Activated T-cell treated with anti-CD3 and anti-CD28 coated beads, Interleukin-2, amount 50 U/mL, for 4 hours (primary cell): ENCODE data around the gene DMXL1. TPM values are rescaled to one million over a fixed set of nuclear protein-coding genes. Genes with fewer than 3 reads are reported as not detected.
A peak's percentile ranks its signal among the peaks of the same experiment; 100 is the strongest.
"Not testable (repeated sequence)": the region's sequence is repeated elsewhere in the genome, so short reads cannot be mapped to it uniquely, and the experiment has no call there.

Experiments
- ATAC-seq, 2 donors: fragments of 200-7000 bp; cut with Tn5 transposase; one replicate each; pipeline ENCODE4 v1.10.0; 2021
- DNase-seq: peaks from one replicate; pipeline ENCODE4 v3.0.0-alpha.2; 2020
- H3K27me3 Mint-ChIP-seq: one replicate; pipeline ENCODE4 v1.8.0; 2021; ENCODE audit warnings: low read depth, mixed read lengths
- H3K36me3 Mint-ChIP-seq: one replicate; pipeline ENCODE4 v1.8.0; 2022; ENCODE audit warnings: mixed read lengths; ENCODE audit not compliant: insufficient read depth
- H3K4me1 Mint-ChIP-seq: one replicate; pipeline ENCODE4 v1.8.0; 2021; ENCODE audit warnings: low read depth, mixed read lengths
- H3K4me3 Mint-ChIP-seq: one replicate; pipeline ENCODE4 v1.8.0; 2021; ENCODE audit warnings: mild to moderate bottlenecking, moderate library complexity, mixed read lengths
- H3K9me3 Mint-ChIP-seq: one replicate; pipeline ENCODE4 v1.8.0; 2021; ENCODE audit warnings: mixed read lengths
- total RNA-seq, 3 donors: library from RNA; stranded (reverse); gene quantifications; one replicate each; pipeline ENCODE4 v1.2.1, GENCODE V29; 2021

DMXL1 gene
- total RNA-seq, 3 donors from 2014 or later, result 16.0 to 27.5 (median 18.7) TPM

DNA sequence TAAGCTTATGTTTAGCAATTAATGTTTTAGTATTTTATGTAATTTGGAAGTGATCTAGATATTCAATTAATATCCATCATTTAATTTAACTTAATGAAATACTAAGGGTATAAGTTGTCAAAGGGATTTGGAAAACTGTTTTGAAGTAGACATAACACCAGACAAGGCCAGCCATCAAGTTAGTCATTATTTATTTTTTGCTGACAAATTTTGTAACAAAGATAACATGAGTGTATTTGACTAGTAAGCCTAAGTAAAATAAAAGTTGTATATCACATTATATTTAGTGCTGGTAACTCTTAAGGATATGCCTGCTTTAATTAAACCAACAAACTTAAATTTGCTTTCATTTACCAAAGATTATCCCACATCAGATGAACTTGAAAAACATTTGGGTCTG lies 159.1 kb downstream of the DMXL1 start:
- Mint-ChIP-seq H3K36me3 (peaks cover 23% of the 10 kb centered on the region), H3K27me3 (no peaks in the 10 kb centered on the region), H3K4me1 (peaks cover 7% of the 10 kb centered on the region), H3K9me3 (no peaks in the 10 kb centered on the region), H3K4me3 (no peak overlapping the region)
- DNase-seq, result no peak
- no peak for ATAC-seq

DNA sequence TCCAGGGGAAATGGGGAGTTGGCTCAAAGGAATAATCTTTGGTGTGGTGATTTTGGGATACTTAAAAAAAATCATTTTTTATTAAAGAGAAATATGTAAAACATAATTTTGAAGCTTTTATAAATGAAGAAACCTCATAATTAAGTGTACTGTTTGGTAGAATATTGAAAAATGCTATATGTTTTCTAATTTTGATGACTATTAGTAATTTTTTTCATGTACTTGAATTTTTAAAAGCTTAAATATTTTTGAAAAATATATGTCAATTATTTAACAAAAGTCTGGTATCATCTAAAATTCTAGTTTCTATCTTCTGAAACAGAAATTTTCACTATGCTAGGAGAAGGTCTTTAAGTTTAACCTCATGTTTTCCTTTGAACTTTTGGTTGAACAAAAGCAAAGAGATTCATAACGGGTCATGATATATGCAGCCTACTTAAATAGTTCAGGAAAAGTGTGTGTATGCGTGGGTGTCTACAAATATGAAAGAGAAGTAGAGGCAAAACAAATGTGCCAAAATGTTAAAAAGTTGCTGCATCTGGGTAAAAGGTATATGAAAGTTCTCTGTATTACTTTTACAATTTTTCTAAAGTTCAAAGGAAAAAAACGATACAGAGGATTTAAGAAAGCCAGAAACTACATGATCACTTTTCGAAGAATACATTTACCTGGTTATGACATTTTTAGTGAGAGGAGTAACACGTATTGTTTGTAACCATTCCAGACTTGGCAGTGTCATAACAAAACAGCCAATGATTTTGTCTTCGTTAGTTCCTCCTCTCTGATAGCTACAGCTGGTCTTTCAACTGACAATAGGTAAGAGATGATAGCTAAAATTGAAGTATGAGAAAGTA lies 167.6 kb downstream of the DMXL1 start:
- peaks cover 24% of the 10 kb centered on the region for H3K36me3 Mint-ChIP-seq
- ATAC-seq, result peak; percentile 55 to 73
- no peaks in the 10 kb centered on the region for H3K9me3 Mint-ChIP-seq
- H3K4me3 Mint-ChIP-seq, result no peak overlapping the region
- H3K27me3 Mint-ChIP-seq, result no peaks in the 10 kb centered on the region
- no peak for DNase-seq
- peaks cover 23% of the 10 kb centered on the region for H3K4me1 Mint-ChIP-seq

DNA sequence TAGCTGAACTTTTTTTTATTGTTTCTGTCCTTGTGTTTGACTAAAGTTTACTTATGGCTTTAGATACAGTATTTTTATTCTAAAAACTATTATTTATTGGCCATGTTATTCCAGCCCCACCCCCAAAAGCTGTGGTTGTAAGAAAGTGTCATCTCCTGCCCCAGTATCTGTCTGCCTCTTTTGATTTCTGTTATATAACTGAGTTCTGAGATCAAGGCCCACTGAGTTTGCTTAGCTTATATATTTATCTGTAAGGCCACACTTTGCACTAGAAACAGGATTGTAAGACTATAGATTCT lies 168.2 kb downstream of the DMXL1 start:
- ATAC-seq (no peak), DNase-seq (no peak)
- Mint-ChIP-seq H3K36me3 (peaks cover 21% of the 10 kb centered on the region), H3K27me3 (no peaks in the 10 kb centered on the region), H3K4me1 (peaks cover 23% of the 10 kb centered on the region), H3K9me3 (no peaks in the 10 kb centered on the region), H3K4me3 (no peak overlapping the region)

DNA sequence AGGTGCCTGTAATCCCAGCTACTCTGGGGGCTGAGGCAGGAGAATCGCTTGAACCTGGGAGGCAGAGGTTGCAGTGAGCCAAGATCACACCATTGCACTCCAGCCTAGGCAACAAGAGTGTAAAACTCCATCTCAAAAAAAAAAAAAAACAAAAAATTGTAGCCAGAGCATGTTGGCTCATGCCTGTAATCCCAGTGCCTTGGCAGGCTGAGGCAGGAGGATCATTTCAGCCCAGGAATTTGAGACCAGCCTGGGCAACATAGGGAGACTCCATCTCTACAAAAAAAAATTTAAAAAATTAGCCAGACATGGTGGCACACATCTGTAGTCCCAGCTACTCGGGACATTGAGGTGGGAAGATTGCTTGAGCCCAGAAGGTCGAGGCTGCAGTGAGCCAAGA lies 168.9 kb downstream of the DMXL1 start:
- not testable (repeated sequence) for H3K9me3 Mint-ChIP-seq, DNase-seq, H3K4me3 Mint-ChIP-seq, H3K27me3 Mint-ChIP-seq, ATAC-seq
- peaks cover 18% of the 10 kb centered on the region for H3K4me1 Mint-ChIP-seq
- H3K36me3 Mint-ChIP-seq, result peaks cover 16% of the 10 kb centered on the region

DNA sequence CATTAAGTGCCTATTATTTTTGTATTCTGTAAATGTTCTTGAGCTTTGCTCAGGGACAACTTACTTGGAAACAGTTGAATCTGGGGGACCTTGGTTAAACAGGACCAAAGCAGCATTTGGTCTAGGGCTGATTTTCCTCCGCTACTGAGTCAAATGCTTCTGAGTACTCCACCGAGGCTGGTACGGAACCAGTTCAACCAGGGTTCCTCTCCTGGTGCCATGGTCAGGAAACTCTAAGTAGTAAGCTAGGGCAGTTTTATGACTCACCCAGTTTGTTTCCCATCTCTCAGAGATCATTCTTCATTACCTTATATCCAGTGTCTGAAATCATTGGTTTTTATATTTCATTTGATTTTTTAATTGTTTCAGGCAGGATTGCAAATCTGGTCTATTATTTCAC lies 173.0 kb downstream of the DMXL1 start:
- Mint-ChIP-seq H3K36me3 (peaks cover 24% of the 10 kb centered on the region), H3K27me3 (no peaks in the 10 kb centered on the region), H3K4me3 (no peak overlapping the region), H3K9me3 (no peaks in the 10 kb centered on the region), H3K4me1 (peaks cover 5% of the 10 kb centered on the region)
- DNase-seq (no peak), ATAC-seq (no peak)

DNA sequence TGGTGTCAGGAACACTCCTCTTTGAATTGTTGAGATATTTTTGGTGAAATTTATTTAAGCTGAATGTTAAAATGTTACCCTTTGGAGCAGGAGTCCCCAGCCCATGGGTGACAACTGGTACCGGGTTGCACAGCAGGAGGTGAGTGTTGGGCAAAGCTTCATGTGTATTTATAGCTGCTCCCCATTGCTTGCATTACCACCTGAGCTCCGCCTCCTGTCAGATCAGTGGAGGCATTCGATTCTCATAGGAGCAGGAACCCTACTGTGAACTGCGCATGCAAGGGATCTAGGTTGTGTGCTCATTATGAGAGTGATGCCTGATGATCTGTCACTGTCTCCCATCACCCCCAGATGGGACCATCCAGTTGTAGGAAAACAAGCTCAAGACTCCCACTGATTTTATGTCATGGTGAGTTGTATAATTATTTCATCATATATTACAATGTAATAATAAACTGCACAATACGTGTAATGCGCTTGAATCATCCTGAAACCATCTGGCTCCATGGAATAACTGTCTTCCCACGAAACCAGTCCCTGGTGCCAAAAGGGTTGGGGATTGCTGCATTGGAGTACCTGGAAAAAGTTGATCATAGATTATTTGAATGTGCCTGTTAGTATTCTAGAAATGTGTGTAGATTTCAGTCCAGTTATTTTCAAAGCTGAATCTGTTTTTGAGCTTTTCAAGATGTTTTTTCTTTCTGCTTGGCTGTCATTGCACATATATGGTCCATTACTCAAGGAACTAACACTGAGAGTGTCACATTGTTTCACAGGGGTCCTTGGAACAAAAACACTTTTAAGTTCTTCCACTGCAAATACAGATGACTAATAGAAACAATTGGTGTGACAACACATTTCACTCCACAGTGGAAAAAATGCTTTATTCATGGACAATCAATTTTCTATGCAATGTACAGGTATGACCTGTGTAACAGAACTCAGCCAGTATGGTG lies 180.3 kb downstream of the DMXL1 start:
- DNase-seq (no peak), ATAC-seq (peak; percentile 32 to 46)
- Mint-ChIP-seq H3K27me3 (no peaks in the 10 kb centered on the region), H3K9me3 (peaks cover 12% of the 10 kb centered on the region), H3K36me3 (peaks cover 16% of the 10 kb centered on the region), H3K4me3 (no peak overlapping the region), H3K4me1 (peaks cover 6% of the 10 kb centered on the region)

DNA sequence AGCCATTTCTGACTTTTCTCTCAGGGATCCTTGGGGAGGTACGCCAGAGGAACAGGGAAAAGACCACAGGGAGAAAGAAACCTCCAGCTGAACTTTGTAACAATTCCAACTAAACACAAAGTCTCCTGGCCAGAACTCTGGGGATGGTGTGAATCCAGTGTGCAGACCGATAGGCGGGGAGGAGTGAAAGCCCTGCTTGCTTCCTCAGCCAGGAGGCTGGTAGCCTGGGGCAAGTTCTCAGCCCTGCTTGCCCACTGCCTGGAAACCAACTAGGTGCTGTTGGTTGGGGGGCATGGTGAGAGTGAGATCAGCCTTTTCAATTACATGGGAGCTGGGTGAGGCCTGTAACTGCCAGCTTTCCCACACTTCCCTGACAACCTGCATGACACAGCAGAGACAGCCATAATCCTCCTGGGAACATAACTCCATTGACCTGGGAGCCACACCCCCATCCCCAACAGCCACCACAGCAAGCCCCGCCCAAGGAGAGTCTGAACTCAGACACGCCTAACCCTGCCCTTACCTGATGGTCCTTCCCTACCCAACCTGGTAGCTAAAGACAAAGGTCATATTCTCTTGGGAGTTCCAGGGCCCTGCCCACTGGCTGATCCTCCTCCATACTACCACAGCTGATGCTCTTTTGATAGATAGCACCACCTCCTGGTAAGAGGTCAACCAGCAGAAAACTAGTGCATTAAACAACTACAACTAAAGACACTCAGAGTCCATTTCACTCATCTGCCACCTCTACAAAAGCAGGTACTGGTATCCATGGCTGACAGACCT lies 184.9 kb downstream of the DMXL1 start:
- H3K36me3 Mint-ChIP-seq, result peaks cover 8% of the 10 kb centered on the region
- DNase-seq, result no peak
- H3K4me3 Mint-ChIP-seq, result no peak overlapping the region
- peaks cover 35% of the 10 kb centered on the region for H3K9me3 Mint-ChIP-seq
- ATAC-seq, result no peak
- H3K4me1 Mint-ChIP-seq, result peaks cover 6% of the 10 kb centered on the region
- H3K27me3 Mint-ChIP-seq, result no peaks in the 10 kb centered on the region

DNA sequence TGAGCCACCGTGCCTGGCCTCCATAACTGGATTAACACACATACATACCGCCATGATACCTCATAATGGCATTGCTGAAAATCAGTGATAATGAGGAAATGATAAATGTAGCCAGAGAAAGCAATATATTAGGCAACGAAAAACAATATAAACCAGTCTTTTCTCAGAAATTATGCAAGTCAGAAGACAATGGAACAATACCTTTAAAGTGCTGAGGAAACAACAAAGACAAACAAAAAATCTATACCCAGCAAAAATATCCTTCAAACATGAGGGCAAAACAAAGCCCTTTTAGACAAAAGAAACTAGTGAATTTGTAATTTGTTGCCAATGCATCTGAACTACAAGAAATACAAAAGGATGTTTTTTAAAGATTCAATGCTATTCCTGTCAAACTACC lies 186.7 kb downstream of the DMXL1 start:
- DNase-seq (no peak), ATAC-seq (no peak)
- Mint-ChIP-seq H3K36me3 (peaks cover 4% of the 10 kb centered on the region), H3K27me3 (no peaks in the 10 kb centered on the region), H3K9me3 (peaks cover 45% of the 10 kb centered on the region), H3K4me1 (no peaks in the 10 kb centered on the region), H3K4me3 (no peak overlapping the region)

DNA sequence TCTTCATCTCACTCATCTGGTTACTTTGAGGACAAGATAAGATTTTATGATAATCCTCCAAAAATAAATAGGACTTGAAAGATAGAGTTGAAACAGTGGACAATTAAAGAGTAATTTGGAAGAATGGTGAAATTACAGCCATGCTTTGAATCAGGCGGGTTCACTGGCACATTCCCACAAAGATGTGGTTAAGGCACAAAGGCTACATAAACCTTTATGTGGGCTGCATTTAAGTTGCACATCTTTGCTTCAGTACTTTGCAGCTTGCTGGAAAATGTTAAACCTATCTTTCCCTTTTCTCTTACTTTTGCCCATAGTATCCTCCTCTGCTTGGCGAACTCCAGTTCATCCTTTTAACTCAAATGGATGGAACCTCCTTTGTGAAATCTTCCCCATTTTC lies 192.8 kb downstream of the DMXL1 start:
- Mint-ChIP-seq H3K4me1 (peaks cover 25% of the 10 kb centered on the region), H3K27me3 (no peaks in the 10 kb centered on the region), H3K9me3 (peaks cover 27% of the 10 kb centered on the region), H3K36me3 (peaks cover 1% of the 10 kb centered on the region), H3K4me3 (no peak overlapping the region)
- ATAC-seq (no peak), DNase-seq (no peak)

DNA sequence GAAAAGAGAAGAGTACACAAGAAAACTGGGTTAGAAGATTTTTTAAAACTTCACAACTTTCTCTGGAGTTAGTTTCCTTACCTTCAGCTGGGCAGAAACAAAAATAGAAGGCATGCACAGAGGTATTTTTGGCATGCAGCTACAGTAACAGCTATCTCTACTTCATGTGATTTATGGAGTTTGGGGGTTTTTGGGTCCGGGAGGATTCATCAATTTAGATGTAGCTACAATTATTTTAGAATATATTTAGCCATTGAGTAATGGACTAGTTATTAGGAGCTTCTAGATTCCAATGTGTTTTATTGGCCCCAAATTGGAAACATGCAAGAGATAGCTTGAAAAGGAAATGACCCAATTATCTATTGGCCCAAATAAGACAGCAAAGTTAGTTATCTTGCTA lies 193.3 kb downstream of the DMXL1 start:
- H3K4me1 Mint-ChIP-seq, result peaks cover 25% of the 10 kb centered on the region
- peaks cover 27% of the 10 kb centered on the region for H3K9me3 Mint-ChIP-seq
- DNase-seq (no peak), ATAC-seq (no peak)
- no peak overlapping the region for H3K4me3 Mint-ChIP-seq
- peaks cover 2% of the 10 kb centered on the region for H3K36me3 Mint-ChIP-seq
- H3K27me3 Mint-ChIP-seq, result no peaks in the 10 kb centered on the region

DNA sequence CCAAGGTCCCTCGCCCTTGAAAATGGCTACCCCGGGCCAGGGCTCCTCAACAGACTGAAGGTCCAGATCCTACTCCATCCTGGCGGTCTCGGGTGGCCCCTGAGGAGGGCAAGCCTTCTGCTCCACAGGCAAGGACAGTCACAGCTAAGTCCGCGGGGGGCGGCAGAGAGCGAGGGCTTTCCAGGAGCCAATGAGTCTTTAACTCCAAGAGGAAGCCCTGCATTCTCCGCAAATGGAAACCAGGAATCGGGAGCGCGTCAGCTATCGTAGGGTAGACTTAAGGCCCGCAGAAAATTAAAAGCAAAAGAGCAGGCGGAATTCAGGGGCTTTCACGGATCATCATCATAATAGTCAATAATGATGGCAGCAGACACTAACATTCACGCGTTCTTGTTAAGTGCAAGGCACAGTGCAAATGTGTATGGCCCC lies 197.1 kb downstream of the DMXL1 start:
- peak; percentile 65 for DNase-seq
- no peaks in the 10 kb centered on the region for H3K27me3 Mint-ChIP-seq
- peaks cover 51% of the 10 kb centered on the region for H3K4me1 Mint-ChIP-seq
- peaks cover 10% of the 10 kb centered on the region for H3K9me3 Mint-ChIP-seq
- H3K36me3 Mint-ChIP-seq, result peaks cover 12% of the 10 kb centered on the region
- H3K4me3 Mint-ChIP-seq, result peak overlapping the region; percentile 100
- peak; percentile 67 to 72 for ATAC-seq

DNA sequence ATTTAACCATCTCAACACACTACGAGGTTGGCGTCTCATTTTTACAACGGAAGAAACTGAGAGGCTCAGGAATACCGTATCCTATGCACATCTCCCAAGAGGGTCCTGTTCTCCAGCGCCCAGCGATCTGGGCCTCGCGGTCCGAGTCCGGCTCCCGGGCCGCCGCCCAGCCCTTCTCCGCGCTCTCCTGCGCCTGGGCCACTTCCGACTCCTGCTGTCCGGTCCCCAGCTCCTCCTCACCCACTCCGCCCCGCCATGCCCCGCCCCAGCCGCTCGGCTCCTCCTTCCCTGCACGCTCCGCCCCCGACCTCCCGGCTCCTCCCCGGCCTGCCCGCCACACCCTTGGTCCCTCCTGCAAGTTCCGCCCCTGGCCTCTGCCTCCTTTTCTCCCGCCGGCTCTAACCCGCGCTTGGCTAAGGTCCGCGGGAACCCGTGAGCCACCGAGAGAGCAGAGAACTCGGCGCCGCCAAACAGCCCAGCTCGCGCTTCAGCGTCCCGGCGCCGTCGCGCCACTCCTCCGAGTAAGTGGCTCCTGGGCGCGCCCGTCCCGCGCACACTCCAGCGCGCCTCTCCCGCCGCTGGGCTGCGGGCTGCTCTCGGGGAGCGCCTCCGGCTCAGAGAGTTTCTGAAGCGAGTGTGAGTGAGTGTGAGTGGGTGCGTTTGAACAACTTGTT lies 197.6 kb downstream of the DMXL1 start:
- H3K9me3 Mint-ChIP-seq, result peaks cover 4% of the 10 kb centered on the region
- peak overlapping the region; percentile 100 for H3K4me3 Mint-ChIP-seq
- DNase-seq (peak; percentile 97), ATAC-seq (peak; percentile 93 to 94)
- H3K36me3 Mint-ChIP-seq, result peaks cover 12% of the 10 kb centered on the region
- H3K4me1 Mint-ChIP-seq, result peaks cover 56% of the 10 kb centered on the region
- no peaks in the 10 kb centered on the region for H3K27me3 Mint-ChIP-seq

DNA sequence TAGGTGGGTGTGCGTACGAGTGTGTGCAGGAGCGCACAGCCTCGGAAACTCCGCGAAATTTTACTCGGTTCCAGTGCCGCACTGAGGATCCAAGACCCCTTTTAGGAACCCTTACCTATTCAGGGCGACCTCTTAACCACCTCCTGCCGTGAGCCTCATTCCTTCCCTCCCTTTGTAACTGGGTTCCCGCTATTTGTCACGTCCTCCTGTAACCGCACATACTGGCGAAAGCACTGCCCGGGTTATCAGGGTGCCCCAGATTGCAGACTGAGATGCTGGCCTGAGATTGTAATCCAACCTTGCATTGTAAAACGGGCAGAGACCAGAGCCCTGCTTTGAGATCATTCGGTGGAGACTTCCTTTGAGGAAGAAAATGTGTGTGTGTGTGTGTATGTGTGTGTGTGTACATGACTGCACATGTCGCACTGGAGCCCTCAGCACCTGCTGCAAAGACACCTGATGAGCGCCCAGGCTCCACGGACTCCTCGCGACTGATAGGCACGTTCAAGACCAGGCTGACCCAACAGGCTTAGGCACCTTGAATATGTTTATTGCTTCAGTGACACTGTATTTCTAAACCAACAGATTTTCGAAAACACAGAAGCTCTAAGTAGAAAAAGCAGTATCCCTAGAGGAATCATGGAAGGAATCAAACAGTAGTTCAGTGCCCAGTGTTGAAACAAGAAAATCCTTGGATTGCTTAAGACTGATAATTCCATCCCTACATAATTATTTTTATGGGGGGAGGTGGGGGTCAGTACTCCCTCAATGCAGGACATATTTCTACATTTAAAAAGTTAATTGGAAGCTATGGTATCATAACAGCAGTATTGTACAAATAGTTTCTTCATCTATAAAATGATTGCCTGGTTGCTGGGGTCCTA lies 198.4 kb downstream of the DMXL1 start:
- Mint-ChIP-seq H3K27me3 (no peaks in the 10 kb centered on the region), H3K4me3 (peak overlapping the region; percentile 100), H3K9me3 (no peaks in the 10 kb centered on the region), H3K4me1 (peaks cover 59% of the 10 kb centered on the region), H3K36me3 (peaks cover 12% of the 10 kb centered on the region)
- ATAC-seq (peak; percentile 18 to 21), DNase-seq (peak; percentile 27)
